Transverse colon (tissue), 4 donors: Measurements from ENCODE around the gene WBP1L. TPM values are rescaled to one million over a fixed set of nuclear protein-coding genes. Genes with fewer than 3 reads are reported as not detected.
"Not testable (repeated sequence)": the region's sequence is repeated elsewhere in the genome, so short reads cannot be mapped to it uniquely, and the experiment has no call there.

Experiments
- DNase-seq: peaks from one replicate; pipeline ENCODE4 v3.0.0-alpha.2; 2019
- H3K27ac ChIP-seq, 4 donors: fragments of 200-600 bp; sonication (generic); 2 replicates each; pipeline ENCODE4 v1.5.1; 2016 to 2018; ENCODE audit warnings: inconsistent platforms in 4 of 4
- H3K27me3 ChIP-seq: fragments of 200-600 bp; sonication (generic); 2 replicates; pipeline ENCODE4 v1.5.1; 2017; ENCODE audit warnings: inconsistent platforms
- H3K36me3 ChIP-seq, 4 donors: fragments of 200-600 bp; sonication (generic); 2 replicates each; pipeline ENCODE4 v1.5.1; 2017 to 2019; ENCODE audit warnings: inconsistent platforms in 4 of 4
- H3K4me1 ChIP-seq, 4 donors: fragments of 200-600 bp; sonication (generic); 2 replicates each; pipeline ENCODE4 v1.5.1; 2017 to 2020; ENCODE audit warnings: inconsistent platforms in 4 of 4
- H3K4me3 ChIP-seq, 4 donors: fragments of 200-600 bp; sonication (generic); 1 replicate in 1 of 4; 2 replicates in 3 of 4; pipeline versions ENCODE4 v1.5.1 to v1.6.1; 2017 to 2019; ENCODE audit warnings: inconsistent platforms in 4 of 4
- H3K9me3 ChIP-seq, 2 donors: fragments of 200-600 bp; sonication (generic); 2 replicates each; pipeline ENCODE4 v1.5.1; 2017 to 2019; ENCODE audit warnings: inconsistent platforms in 2 of 2
- EP300 ChIP-seq: sonication (generic); formaldehyde crosslinking; IDR thresholded peaks from one replicate; pipeline ENCODE4 v1.6.1; 2017; ENCODE audit warnings: antibody characterized with exemption, low read depth
- POLR2A ChIP-seq: fragments of 450-650 bp; IDR thresholded peaks from one replicate; pipeline ENCODE4 v1.6.1; 2016; ENCODE audit warnings: antibody characterized with exemption, mild to moderate bottlenecking, moderate library complexity
- POLR2AphosphoS5 ChIP-seq, 3 donors: sonication (generic); formaldehyde crosslinking; IDR thresholded peaks; one replicate each; pipeline ENCODE4 v1.6.1; 2016; ENCODE audit warnings: antibody characterized with exemption in 3 of 3
- WGBS, 2 donors: methylation state at CpG; one replicate each; pipeline ENCODE4 v1.1.5; 2018; ENCODE audit warnings: low coverage in 1 of 2; 5-methylcytosine and 5-hydroxymethylcytosine counted together
- in situ Hi-C, 4 donors: fragments of 200-750 bp; cut with MboI; loops; one replicate each; pipeline versions ENCODE4 v1.15.0 to v1.15.1; 2017; ENCODE audit warnings: low sequenced_read_pairs in 3 of 4, low pct_ligation_motif_present in 1 of 4, low pct_unique_long_range_greater_than_20kb in 1 of 4
- intact Hi-C: fragments of 100-400 bp; cut with DNase I; formaldehyde crosslinking; loops from one replicate; pipeline ENCODE4 v1.15.1; 2023; ENCODE audit warnings: low total_unique reads
- total RNA-seq, 4 donors: library from RNA; depleted of rRNA; stranded (reverse); fragments of >200 nt; gene quantifications; one replicate each; pipeline ENCODE4 v1.1.0, GENCODE V29; 2016
- TF ChIP-seq, protein P1 (sequence below), 5 experiments: fragments of 200-600 bp in 3 of 5; fragments of 450-650 bp in 2 of 5; sonication (generic) in 3 of 5; IDR thresholded peaks; 1 replicate in 2 of 5; 2 replicates in 3 of 5; pipeline ENCODE4 v1.5.1; 2016 to 2017; ENCODE audit warnings: antibody characterized with exemption in 5 of 5, inconsistent platforms in 3 of 5, mild to moderate bottlenecking in 2 of 5, moderate library complexity in 1 of 5

The WBP1L gene
- total RNA-seq, 4 donors from 2014 or later = 68.9 to 168 (median 129) TPM

DNA sequence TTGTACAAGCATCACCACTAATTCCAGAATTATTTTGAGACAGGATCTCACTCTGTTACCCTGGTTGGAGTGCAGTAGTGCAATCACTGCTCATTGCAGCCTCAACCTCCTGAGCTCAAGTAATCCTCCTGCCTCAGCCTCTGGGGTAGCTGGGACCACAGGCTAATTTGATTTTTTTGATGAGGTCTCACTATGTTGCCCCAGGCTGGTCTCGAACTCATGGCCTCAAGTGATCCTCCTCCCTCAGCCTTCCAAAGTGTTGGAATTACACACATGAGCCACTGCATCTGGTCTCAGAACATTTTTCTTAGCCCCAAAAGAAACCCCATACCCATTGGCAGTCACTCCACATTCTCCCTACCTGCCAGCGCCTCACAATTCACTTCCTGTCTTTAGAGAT, 3.5 kb upstream of the WBP1L start:
- peaks cover 0 to 13% (median 12%) of the 10 kb centered on the region in 4 donors for H3K4me1 ChIP-seq
- no peaks in the 10 kb centered on the region for H3K9me3 ChIP-seq
- TF ChIP-seq EP300 = no peak
- TF ChIP-seq, protein P1, sequence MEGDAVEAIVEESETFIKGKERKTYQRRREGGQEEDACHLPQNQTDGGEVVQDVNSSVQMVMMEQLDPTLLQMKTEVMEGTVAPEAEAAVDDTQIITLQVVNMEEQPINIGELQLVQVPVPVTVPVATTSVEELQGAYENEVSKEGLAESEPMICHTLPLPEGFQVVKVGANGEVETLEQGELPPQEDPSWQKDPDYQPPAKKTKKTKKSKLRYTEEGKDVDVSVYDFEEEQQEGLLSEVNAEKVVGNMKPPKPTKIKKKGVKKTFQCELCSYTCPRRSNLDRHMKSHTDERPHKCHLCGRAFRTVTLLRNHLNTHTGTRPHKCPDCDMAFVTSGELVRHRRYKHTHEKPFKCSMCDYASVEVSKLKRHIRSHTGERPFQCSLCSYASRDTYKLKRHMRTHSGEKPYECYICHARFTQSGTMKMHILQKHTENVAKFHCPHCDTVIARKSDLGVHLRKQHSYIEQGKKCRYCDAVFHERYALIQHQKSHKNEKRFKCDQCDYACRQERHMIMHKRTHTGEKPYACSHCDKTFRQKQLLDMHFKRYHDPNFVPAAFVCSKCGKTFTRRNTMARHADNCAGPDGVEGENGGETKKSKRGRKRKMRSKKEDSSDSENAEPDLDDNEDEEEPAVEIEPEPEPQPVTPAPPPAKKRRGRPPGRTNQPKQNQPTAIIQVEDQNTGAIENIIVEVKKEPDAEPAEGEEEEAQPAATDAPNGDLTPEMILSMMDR (IDR thresholded peaks at IDR 0.05) = no peak
- TF ChIP-seq POLR2AphosphoS5 (IDR thresholded peaks at IDR 0.05) = no peak
- TF ChIP-seq POLR2A = no peak
- intact Hi-C loops (no loop called here), in situ Hi-C loops (loop anchor here in 2 of 4 donors (25.0 kb wide), 1 partner anchor 322 kb away; no protein-coding TSS in a partner anchor)
- no peak overlapping the region for H3K4me3 ChIP-seq
- 88 to 100% methylated on average over 1 to 2 of the region's 2 CpGs for WGBS, 2 donors
- no peak for DNase-seq
- no peaks in the 10 kb centered on the region for H3K27me3 ChIP-seq
- no peak overlapping the region for H3K27ac ChIP-seq
- no peaks in the 10 kb centered on the region for H3K36me3 ChIP-seq

DNA sequence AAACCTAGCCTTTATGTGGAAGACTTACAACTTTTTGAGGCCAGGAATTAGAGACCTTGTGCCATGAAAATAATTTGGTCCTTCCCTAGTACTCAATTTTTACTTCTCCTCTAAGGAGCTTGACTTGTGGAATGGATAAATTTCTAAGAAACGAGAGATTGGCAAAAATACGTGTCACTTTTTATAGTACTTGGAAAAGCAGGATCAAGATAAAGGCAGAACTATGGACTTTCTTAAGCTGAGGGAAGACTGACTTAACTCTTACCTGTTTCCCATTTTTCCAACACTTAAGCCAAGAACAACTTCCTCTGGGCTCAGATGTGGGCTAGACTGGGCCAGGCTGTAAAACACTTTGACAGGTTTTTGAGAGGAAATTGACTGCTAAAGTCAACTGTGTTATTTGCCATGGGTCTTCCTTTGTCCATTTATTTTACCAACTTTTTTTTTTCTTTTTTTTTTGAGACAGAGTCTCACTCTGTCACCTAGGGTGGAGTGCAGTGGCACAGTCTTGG, 2.0 kb upstream of the WBP1L start:
- in situ Hi-C loops (loop anchor here in 2 of 4 donors (25.0 kb wide), 1 partner anchor 321 kb away; no protein-coding TSS in a partner anchor), intact Hi-C loops (no loop called here)
- peaks cover 0 to 26% (median 20%) of the 10 kb centered on the region in 4 donors for H3K4me1 ChIP-seq
- no peak for DNase-seq
- no peaks in the 10 kb centered on the region for H3K27me3 ChIP-seq
- TF ChIP-seq POLR2A (no peak), POLR2AphosphoS5 (IDR thresholded peaks at IDR 0.05) (no peak)
- 72 to 88% methylated on average over 2 of the region's 2 CpGs for WGBS, 2 donors
- no peaks in the 10 kb centered on the region for H3K36me3 ChIP-seq
- no peaks in the 10 kb centered on the region for H3K9me3 ChIP-seq
- no peak overlapping the region for H3K4me3 ChIP-seq
- H3K27ac ChIP-seq = no peak overlapping the region

DNA sequence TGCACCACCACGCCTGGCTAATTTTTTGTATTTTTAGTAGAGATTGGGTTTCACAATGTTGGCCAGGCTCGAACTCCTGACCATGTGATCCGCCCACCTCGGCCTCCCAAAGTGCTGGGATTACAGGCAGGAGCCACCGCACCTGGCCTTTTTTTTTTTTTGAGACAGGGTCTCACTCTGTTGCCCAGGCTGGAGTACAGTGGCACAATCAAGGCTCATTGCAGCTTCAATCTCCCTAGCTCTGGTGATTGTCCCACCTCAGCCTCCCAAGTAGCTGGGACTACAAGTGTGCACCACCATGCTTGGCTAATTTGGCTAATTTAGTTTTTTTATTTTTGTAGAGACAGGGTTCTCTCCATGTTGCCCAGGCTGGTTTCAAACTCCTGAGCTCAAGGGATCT, 1.4 kb upstream of the WBP1L start:
- in situ Hi-C loops = loop anchor here in 2 of 4 donors (25.0 kb wide), 1 partner anchor 320 kb away; no protein-coding TSS in a partner anchor
- H3K4me3 ChIP-seq, H3K27ac ChIP-seq, H3K36me3 ChIP-seq, H3K27me3 ChIP-seq, DNase-seq, intact Hi-C loops, H3K9me3 ChIP-seq: not testable (repeated sequence)
- 89% methylated on average over 5 of the region's 5 CpGs; no CpG with 5 or more reads in 1 of the 2 donors for WGBS, 2 donors
- H3K4me1 ChIP-seq = peaks cover 0 to 26% (median 20%) of the 10 kb centered on the region in 4 donors

DNA sequence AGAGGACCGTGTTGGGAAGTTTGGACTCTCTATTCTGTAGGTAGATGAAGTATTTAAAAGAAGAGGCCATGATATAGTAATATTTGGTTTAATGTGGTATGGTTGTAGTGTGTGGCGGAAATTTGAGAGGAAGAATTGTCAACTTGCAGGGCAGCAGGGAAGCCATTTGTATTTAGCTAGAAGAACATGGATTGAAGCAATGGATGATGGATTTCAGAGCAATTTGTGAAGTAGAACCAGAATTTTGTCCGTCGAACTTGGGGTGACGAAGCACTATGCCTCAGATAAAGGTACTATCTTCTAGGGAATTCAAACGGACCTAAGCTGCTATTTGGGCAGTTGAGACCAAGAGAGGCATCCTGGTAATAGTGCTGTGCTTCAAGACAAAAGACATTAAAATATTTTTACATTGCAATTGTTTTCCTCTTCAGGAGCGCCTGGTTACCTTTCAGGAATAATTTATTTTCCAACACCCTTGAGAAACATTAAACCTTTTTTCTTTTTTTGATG, 615 bp upstream of the WBP1L start:
- TF ChIP-seq, protein P1 (IDR thresholded peaks at IDR 0.05) = no peak
- TF ChIP-seq POLR2AphosphoS5 (IDR thresholded peaks at IDR 0.05) (no peak), EP300 (no peak), POLR2A (no peak)
- H3K4me3 ChIP-seq = peak overlapping the region in 1 of 4 donors; percentile 38
- no peak for DNase-seq
- no peaks in the 10 kb centered on the region for H3K27me3 ChIP-seq
- peak overlapping the region in 2 of 4 donors; percentile 36 to 46 for H3K27ac ChIP-seq
- in situ Hi-C loops = loop anchor here in 2 of 4 donors (25.0 kb wide), 1 partner anchor 319 kb away; no protein-coding TSS in a partner anchor
- peaks cover 0 to 26% (median 20%) of the 10 kb centered on the region in 4 donors for H3K4me1 ChIP-seq
- intact Hi-C loops = no loop called here
- H3K36me3 ChIP-seq = no peaks in the 10 kb centered on the region
- 40 to 42% methylated on average over 7 of the region's 7 CpGs for WGBS, 2 donors
- no peaks in the 10 kb centered on the region for H3K9me3 ChIP-seq

DNA sequence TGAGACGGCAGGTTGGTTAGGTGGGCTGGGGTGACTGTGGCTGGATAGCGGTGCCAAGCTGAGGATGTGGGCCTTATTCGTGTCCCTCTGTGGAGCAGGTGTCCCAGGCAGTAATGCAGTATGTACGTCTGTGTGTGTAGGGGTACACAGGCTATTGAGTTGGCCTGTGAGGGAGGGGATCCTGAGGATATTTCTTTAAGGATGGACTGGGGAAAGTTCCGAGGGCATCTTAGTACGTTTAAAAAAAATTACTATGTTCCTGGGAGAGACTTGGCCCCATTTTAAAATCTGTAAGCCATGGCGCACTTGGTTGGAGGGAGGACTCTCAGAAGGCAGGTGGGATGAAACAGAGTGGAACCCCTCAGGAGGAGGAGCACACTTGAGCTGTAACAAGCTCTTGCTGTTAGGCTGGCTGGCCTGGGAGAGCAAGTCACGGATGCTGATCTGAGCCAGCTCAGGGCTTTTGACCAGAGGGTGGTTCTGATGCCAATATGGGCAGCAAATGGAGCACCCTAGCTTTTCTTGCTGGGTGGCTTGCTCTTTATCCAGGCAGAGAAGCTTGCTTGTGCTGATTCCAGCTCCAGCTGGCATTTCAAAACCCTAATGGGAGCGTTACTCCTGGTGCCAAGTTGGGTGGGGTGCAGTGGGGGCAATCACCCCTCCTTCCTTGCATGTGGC, 765 bp downstream of the WBP1L start:
- Histone ChIP-seq H3K27ac (peak overlapping the region; percentile 90 to 95 (median 92)), H3K9me3 (no peaks in the 10 kb centered on the region), H3K4me1 (peaks cover 0 to 26% (median 20%) of the 10 kb centered on the region in 4 donors), H3K27me3 (no peaks in the 10 kb centered on the region), H3K36me3 (no peaks in the 10 kb centered on the region), H3K4me3 (peak overlapping the region; percentile 78 to 100 (median 85))
- 0 to 5% methylated on average over 1 to 9 of the region's 9 CpGs for WGBS, 2 donors
- no peak for TF ChIP-seq EP300
- no peak for TF ChIP-seq POLR2A
- no peak for TF ChIP-seq POLR2AphosphoS5 (IDR thresholded peaks at IDR 0.05)
- TF ChIP-seq, protein P1 (IDR thresholded peaks at IDR 0.05) = no peak
- DNase-seq = no peak
- in situ Hi-C loops = loop anchor here in 2 of 4 donors (25.0 kb wide), 1 partner anchor 318 kb away; no protein-coding TSS in a partner anchor
- intact Hi-C loops = no loop called here
